Tibial nerve (tissue), 3 donors: Measurements from ENCODE around the gene TUBA1A.

Experiments used
- POLR2A ChIP-seq, 2 donors: fragments of 450-650 bp; IDR thresholded peaks; one replicate each; pipeline ENCODE4 v1.6.1; 2017; ENCODE audit warnings: antibody characterized with exemption in 2 of 2, mild to moderate bottlenecking in 2 of 2, moderate library complexity in 2 of 2
- TF ChIP-seq, protein P1 (sequence below), 5 experiments: fragments of 200-600 bp in 3 of 5; fragments of 450-650 bp in 2 of 5; sonication (generic) in 3 of 5; IDR thresholded peaks; one replicate each; pipeline ENCODE4 v1.5.1; 2016 to 2019; ENCODE audit warnings: antibody characterized with exemption in 5 of 5, mild to moderate bottlenecking in 3 of 5, moderate library complexity in 2 of 5

DNA sequence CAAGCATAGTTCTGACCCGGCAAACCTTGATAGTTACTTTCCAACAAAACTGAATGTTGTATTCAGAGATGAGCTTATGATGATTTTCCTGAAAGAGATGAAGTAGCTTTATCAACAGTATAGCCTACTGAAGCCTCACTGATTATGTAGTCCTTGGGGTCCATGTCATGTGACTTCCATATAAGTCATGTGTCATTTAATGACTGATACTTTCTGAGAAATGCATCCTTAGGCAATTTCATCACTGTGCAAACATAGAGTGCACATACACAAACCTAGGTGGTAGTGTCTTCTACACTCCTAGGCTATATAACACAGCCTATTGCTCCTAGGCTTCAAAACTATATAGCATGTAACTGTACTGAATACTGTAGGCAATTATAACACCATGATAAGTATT is 47.5 kb upstream of the TUBA1A start:
- no peak for TF ChIP-seq POLR2A (IDR thresholded peaks at IDR 0.05)
- TF ChIP-seq, protein P1, sequence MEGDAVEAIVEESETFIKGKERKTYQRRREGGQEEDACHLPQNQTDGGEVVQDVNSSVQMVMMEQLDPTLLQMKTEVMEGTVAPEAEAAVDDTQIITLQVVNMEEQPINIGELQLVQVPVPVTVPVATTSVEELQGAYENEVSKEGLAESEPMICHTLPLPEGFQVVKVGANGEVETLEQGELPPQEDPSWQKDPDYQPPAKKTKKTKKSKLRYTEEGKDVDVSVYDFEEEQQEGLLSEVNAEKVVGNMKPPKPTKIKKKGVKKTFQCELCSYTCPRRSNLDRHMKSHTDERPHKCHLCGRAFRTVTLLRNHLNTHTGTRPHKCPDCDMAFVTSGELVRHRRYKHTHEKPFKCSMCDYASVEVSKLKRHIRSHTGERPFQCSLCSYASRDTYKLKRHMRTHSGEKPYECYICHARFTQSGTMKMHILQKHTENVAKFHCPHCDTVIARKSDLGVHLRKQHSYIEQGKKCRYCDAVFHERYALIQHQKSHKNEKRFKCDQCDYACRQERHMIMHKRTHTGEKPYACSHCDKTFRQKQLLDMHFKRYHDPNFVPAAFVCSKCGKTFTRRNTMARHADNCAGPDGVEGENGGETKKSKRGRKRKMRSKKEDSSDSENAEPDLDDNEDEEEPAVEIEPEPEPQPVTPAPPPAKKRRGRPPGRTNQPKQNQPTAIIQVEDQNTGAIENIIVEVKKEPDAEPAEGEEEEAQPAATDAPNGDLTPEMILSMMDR (IDR thresholded peaks at IDR 0.05) = no peak
